ENCODE results near the gene ABCC10. TPM values are rescaled to one million over a fixed set of nuclear protein-coding genes. Genes with fewer than 3 reads are reported as not detected.
A peak's percentile ranks its signal among the peaks of the same experiment; 100 is the strongest.

Gene ABCC10
- total RNA-seq, 1 donor from 2014 or later: 22.0 TPM

- DNase-seq: no peak
Measured at GRCh38 chr6:43468748-43469681, 41.7 kb downstream of the ABCC10 start.

GRCh38 chr6:43469947-43470346 lies 42.6 kb downstream of the ABCC10 start:
- DNase-seq: no peak

GRCh38 chr6:43471399-43471798 lies 44.1 kb downstream of the ABCC10 start:
- no peak for DNase-seq

- no peak for DNase-seq
Measured at GRCh38 chr6:43472515-43472914, 45.2 kb downstream of the ABCC10 start.

GRCh38 chr6:43475516-43475915 lies 48.2 kb downstream of the ABCC10 start:
- DNase-seq: no peak

- DNase-seq: no peak
Measured at GRCh38 chr6:43476746-43477145, 49.4 kb downstream of the ABCC10 start.

GRCh38 chr6:43477235-43478007 lies 50.1 kb downstream of the ABCC10 start, which contains the start of gene TJAP1:
TSS of gene TJAP1 (plus strand) at chr6:43477570. CDS start at chr6:43499002, 21,432 bp downstream.
- DNase-seq: peak; percentile 89

- no peak for DNase-seq
Measured at GRCh38 chr6:43478008-43478372, 50.6 kb downstream of the ABCC10 start.

- no peak for DNase-seq
Measured at GRCh38 chr6:43481075-43481474, 53.7 kb downstream of the ABCC10 start.

- DNase-seq: no peak
Measured at GRCh38 chr6:43481591-43482236, 54.4 kb downstream of the ABCC10 start.

GRCh38 chr6:43488667-43489276 lies 61.4 kb downstream of the ABCC10 start:
- no peak for DNase-seq

- DNase-seq: peak; percentile 91
Measured at GRCh38 chr6:43489277-43490072, 62.1 kb downstream of the ABCC10 start.

- no peak for DNase-seq
Measured at GRCh38 chr6:43490523-43490939, 63.2 kb downstream of the ABCC10 start.

GRCh38 chr6:43491750-43492661 lies 64.7 kb downstream of the ABCC10 start:
- DNase-seq: peak; percentile 90

GRCh38 chr6:43492673-43493072 lies 65.3 kb downstream of the ABCC10 start:
- DNase-seq: no peak

GRCh38 chr6:43493230-43493629 lies 65.9 kb downstream of the ABCC10 start:
- no peak for DNase-seq

GRCh38 chr6:43493833-43494232 lies 66.5 kb downstream of the ABCC10 start:
- no peak for DNase-seq

- DNase-seq: no peak
Measured at GRCh38 chr6:43494321-43494720, 67.0 kb downstream of the ABCC10 start.

- DNase-seq: no peak
Measured at GRCh38 chr6:43494766-43495165, 67.4 kb downstream of the ABCC10 start.

GRCh38 chr6:43495409-43495941 lies 68.1 kb downstream of the ABCC10 start:
- DNase-seq: no peak
